GM12865 (cell line): ENCODE results near the gene EIF4EBP3.
"Not testable (repeated sequence)": the region's sequence is repeated elsewhere in the genome, so short reads cannot be mapped to it uniquely, and the experiment has no call there.

Source experiments
- DNase-seq: peaks from one replicate; pipeline ENCODE4 v3.0.0; 2010; ENCODE audit warnings: low read depth
- H3K4me3 ChIP-seq: 2 replicates; pipeline ENCODE4 v1.5.1; 2011; ENCODE audit warnings: mild to moderate bottlenecking, low read depth, low read length, control low read depth
- TF ChIP-seq, protein P1 (sequence below): IDR thresholded peaks from 2 replicates; pipeline ENCODE4 v1.5.1; 2011; ENCODE audit warnings: low read length, control low read depth, low read depth, inconsistent platforms; ENCODE audit not compliant: insufficient read depth; ENCODE audit errors: missing control alignments

The EIF4EBP3 gene

DNA sequence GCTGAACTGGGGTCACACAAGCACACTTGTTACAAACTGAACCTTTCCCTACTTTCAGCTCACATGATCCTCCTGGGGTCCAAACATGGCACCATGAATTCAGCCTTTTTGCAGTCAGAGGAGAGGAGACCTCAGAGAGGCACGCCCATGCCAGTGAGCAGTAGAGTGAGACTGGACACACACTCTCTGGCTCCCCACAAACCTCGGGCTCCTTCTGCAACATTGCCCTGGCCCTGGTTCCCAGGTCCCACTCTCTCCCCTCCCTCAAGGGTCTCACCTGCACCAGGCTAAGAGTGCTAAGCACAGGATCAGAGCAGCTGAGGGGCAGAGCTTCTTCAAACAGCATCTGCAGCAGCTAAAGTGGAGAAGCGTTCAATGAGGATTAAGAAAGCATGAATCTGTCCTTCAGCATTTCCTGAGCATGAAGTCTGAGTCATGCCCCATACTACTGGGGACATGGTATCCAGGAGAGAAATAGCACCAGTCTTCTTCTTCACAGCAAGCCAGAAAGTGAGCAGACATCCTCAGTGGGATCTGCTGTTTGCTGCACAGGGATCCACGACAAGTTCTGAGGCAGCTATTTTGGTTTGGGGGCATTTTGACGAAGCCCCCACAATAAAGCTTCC is 44.4 kb downstream of the EIF4EBP3 start:
- TF ChIP-seq, protein P1, sequence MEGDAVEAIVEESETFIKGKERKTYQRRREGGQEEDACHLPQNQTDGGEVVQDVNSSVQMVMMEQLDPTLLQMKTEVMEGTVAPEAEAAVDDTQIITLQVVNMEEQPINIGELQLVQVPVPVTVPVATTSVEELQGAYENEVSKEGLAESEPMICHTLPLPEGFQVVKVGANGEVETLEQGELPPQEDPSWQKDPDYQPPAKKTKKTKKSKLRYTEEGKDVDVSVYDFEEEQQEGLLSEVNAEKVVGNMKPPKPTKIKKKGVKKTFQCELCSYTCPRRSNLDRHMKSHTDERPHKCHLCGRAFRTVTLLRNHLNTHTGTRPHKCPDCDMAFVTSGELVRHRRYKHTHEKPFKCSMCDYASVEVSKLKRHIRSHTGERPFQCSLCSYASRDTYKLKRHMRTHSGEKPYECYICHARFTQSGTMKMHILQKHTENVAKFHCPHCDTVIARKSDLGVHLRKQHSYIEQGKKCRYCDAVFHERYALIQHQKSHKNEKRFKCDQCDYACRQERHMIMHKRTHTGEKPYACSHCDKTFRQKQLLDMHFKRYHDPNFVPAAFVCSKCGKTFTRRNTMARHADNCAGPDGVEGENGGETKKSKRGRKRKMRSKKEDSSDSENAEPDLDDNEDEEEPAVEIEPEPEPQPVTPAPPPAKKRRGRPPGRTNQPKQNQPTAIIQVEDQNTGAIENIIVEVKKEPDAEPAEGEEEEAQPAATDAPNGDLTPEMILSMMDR: no peak
- no peak for DNase-seq
- H3K4me3 ChIP-seq: no peak overlapping the region

- not testable (repeated sequence) for DNase-seq, H3K4me3 ChIP-seq
These were observed 45.6 kb downstream of the EIF4EBP3 start for GRCh38 chr5:140593070-140593469.

- H3K4me3 ChIP-seq: no peak overlapping the region
- DNase-seq: no peak
- TF ChIP-seq, protein P1: no peak
These were observed 46.7 kb downstream of the EIF4EBP3 start for GRCh38 chr5:140594169-140594568.

GRCh38 chr5:140595538-140596300 is 48.3 kb downstream of the EIF4EBP3 start:
- DNase-seq: peak; percentile 7
- H3K4me3 ChIP-seq: no peak overlapping the region
- TF ChIP-seq, protein P1: no peak

- H3K4me3 ChIP-seq: no peak overlapping the region
- TF ChIP-seq, protein P1: no peak
- DNase-seq: no peak
These were observed 48.9 kb downstream of the EIF4EBP3 start for GRCh38 chr5:140596321-140596741.

DNA sequence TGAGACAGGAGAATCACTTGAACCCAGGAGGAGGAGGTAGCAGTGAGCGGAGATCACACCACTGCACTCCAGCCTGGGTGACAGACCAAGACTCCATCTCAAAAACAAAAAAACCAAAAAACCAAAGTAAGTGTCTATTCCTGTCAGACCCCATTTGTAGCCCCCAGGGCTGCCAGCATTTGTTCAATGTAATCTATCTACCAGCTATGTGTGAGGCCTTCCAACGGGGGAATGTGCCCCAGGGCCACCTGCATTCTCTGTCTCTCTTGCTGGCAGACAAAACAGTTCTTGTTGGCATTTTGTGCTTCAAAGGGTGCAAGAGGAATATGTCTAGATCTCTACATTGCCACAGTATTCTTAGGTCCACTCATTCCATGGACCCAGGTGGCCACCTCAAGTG is 51.4 kb downstream of the EIF4EBP3 start:
- no peak overlapping the region for H3K4me3 ChIP-seq
- TF ChIP-seq, protein P1: no peak
- no peak for DNase-seq
